GM10266 (cell line): ENCODE results near the gene PHLPP2.

ENCODE experiments used
- DNase-seq: peaks from one replicate; pipeline ENCODE4 v3.0.0; 2012; ENCODE audit errors: extremely low spot score
- TF ChIP-seq, protein P1 (sequence below): IDR thresholded peaks from 2 replicates; pipeline ENCODE4 v1.5.1; 2012; ENCODE audit warnings: mild to moderate bottlenecking, low read depth; ENCODE audit not compliant: control insufficient read depth, insufficient read depth; ENCODE audit errors: missing control alignments

The PHLPP2 gene

DNA sequence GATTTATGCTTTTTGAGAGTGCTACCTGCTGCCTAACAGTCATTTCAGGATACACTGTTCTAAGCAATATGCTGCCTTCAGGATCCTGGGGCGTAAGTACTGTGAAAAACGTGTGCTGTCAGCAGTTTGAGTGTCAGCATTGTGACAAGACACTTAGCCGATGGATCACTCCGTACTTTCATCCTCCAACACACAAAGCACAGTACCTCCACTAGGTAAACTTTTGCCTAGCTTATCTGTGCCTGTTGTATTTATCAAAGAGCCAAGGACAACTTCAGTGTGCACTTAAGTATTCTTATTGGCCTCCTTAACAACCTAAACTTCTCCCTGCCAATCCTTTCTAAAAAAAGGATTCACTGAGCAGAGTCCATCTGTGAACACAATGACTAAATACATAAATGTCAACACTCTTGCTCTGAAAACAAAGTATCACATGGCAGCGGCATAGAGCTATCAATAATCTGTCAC, 33.8 kb upstream of the PHLPP2 start:
- TF ChIP-seq, protein P1, sequence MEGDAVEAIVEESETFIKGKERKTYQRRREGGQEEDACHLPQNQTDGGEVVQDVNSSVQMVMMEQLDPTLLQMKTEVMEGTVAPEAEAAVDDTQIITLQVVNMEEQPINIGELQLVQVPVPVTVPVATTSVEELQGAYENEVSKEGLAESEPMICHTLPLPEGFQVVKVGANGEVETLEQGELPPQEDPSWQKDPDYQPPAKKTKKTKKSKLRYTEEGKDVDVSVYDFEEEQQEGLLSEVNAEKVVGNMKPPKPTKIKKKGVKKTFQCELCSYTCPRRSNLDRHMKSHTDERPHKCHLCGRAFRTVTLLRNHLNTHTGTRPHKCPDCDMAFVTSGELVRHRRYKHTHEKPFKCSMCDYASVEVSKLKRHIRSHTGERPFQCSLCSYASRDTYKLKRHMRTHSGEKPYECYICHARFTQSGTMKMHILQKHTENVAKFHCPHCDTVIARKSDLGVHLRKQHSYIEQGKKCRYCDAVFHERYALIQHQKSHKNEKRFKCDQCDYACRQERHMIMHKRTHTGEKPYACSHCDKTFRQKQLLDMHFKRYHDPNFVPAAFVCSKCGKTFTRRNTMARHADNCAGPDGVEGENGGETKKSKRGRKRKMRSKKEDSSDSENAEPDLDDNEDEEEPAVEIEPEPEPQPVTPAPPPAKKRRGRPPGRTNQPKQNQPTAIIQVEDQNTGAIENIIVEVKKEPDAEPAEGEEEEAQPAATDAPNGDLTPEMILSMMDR, result no peak
- no peak for DNase-seq

DNA sequence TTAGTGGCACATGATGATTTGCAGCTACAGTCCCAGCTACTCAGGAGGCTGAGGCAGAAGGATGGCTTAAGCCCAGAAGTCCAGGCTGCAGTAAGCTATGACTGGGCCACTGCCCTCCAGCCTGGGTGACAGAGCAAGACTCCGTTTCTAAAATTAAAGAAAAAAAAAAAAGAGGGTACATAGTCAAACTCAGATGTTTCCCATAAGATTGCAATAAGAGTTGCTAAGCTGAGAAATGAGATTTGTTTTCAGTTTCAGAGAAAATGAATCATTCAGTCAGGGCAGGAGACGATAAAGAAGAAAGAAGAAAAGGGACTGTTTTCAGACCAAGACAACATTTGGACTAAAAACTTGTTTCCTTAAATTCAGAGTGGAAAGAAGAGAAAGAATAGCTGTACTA, 30.2 kb upstream of the PHLPP2 start:
- no peak for DNase-seq
- TF ChIP-seq, protein P1, result no peak

DNA sequence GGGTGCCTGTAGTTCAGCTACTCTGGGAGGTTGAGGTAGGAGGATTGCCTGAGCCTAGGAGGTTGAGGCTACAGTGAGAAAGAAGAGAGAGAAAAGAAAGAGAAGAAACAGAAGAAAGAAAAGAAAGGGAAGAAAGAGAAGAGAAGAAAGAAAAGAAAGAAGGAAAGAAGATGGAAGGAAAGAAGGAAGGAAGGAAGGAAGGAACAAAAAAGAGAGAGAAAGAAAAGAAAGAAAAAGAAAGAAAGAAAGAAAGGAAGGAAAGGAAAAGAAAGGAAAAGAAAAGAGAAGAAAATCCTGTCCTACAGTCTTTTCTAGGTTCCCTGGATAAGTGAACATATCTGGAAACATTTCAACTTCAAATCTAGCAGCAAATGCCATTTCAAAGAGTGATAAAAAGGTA, 29.6 kb upstream of the PHLPP2 start:
- TF ChIP-seq, protein P1, result no peak
- no peak for DNase-seq

DNA sequence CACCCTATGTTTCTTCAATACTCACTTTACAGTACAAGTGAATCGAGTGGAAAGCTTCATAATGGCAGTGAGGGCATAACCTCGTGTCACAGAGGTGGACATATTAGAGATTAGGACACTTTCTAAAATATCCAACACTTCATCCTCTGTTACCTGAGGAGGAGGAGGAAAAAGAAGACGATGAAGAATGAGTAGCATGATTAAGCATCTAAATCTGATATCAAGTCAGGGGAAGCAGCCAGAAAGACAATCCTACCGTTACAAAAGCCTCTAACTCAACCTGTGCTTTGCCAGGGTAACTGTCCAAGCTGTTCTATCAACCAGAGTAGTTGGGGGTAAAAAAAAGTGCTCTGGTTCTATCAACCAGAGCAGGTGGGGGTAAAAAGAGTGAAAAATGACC, 23.7 kb upstream of the PHLPP2 start:
- TF ChIP-seq, protein P1, result no peak
- no peak for DNase-seq

DNA sequence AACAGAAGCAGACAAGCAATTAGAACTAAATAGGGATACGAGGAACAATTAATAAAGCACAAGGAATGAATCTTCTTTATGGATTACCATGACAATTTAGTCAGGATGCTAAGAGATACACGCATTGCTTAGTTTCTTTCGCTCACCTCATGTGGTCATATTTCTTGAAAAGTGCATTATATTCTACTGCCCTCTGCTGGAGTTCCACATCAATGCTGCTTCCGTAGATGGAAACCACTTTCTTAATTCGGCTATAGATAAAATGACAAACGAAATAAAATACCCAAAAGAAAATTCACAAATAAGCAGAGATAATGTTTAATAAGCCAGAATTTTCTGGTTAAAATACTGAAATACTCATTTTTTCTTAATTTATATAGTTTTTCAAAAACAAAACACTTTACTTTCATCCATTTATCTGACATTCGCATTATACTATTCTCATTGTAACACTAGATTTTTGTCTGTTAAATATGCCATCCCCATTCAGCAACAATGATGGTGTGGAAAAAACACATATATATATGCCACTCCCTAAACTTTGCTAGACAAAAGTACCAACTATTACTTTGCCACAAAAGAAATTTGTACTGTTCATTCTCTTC, 22.0 kb upstream of the PHLPP2 start:
- TF ChIP-seq, protein P1, result peak; percentile 55

DNA sequence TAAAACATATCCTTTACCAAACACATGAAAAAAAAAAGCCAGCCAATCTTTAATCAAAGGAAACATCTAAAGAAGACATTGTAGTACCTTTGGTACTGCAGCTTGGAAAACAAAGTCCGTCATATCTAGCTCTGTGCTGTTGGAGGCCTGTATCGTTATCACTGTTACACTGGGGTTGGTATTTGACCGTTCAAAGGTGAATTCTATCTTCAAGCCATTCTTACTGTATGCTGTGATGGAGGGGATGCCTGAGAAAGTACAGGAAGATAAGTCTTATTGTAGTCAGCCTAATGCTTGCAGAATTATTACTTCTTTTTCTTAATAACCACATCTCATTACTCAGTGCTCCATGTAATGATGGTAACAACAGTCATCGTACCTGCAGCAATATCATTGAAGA, 14.4 kb upstream of the PHLPP2 start:
- TF ChIP-seq, protein P1, result no peak
- no peak for DNase-seq

More for the DNA sequence above, 22.0 kb upstream of the PHLPP2 start:
- DNase-seq, result peak; percentile 49

DNA sequence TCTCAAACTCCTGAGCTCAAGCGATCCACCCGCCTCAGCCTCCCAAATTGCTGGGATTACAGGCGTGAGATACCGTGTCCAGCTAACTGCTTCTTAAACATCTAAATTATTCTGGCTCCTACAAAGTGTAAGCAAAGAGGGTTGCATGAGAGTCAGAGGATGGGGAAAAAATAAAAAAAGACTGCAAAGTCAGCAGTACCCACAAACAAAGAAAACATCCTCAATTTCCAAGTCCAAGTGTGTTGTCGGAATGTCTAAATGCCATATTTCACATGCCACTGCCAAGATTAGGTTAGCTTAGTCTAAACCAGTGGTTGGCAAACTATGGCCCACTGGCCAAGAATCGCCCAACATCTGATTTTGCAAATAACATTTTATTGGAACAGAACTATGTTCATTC, 13.0 kb upstream of the PHLPP2 start:
- TF ChIP-seq, protein P1, result no peak
- no peak for DNase-seq
